HCT116 (cell line): ENCODE measurements around the gene MPC1. TPM values are rescaled to one million over a fixed set of nuclear protein-coding genes. Genes with fewer than 3 reads are reported as not detected.

Experiments used
- ATAC-seq: fragments of 200-7000 bp; cut with Tn5 transposase; 2 replicates; pipeline ENCODE4 v1.9.1; 2020; ENCODE audit warnings: mild to moderate bottlenecking, moderate library complexity
- BruUV-seq: library from RNA; stranded (reverse); fragments of 400-500 nt; replicated peaks from 2 replicates; lab custom pipeline; 2021; lab: Mats Ljungman, UMichigan
- CTCF ChIA-PET: fragments of 300-600 bp; sonication (Branson Sonifier 250); formaldehyde crosslinking; loops from one replicate; lab custom pipeline; 2021; ENCODE audit warnings: antibody characterized with exemption; lab: Charles Lee
- POLR2A ChIA-PET: fragments of 300-600, 350-600 bp; sonication (Branson Sonifier 250); formaldehyde crosslinking; loops from one replicate; lab custom pipeline; 2021; ENCODE audit warnings: antibody characterized with exemption; lab: Charles Lee
- RAD21 ChIA-PET, 2 experiments: fragments of 300-600 bp; sonication (Branson Sonifier 250); formaldehyde crosslinking; loops; one replicate each; lab custom pipeline; 2023; ENCODE audit warnings: low total read pairs in 2 of 2; ENCODE audit not compliant: uncharacterized antibody in 2 of 2, unreplicated experiment in 2 of 2, low non-redundant PET in 1 of 2; lab: Charles Lee
- DNase-seq: peaks from one replicate; pipeline ENCODE4 v3.0.0-alpha.2; 2010; ENCODE audit warnings: low read depth, low spot score
- H2AFZ ChIP-seq: fragments of 200-600 bp; shearing (Covaris generic), sonication (generic); 2 replicates; pipeline ENCODE4 v1.6.1; 2017; ENCODE audit warnings: low read depth, mixed run types, mixed read lengths, antibody characterized with exemption, low read length; ENCODE audit not compliant: poor library complexity, severe bottlenecking
- H3K27ac ChIP-seq: 2 replicates; pipeline ENCODE4 v1.5.1; 2012; ENCODE audit warnings: low read depth, low read length
- H3K27me3 ChIP-seq: fragments of 200-600 bp; sonication (generic); 2 replicates; pipeline ENCODE4 v1.6.1; 2016; ENCODE audit warnings: mixed run types, low read length, mixed read lengths; ENCODE audit not compliant: insufficient read depth
- H3K36me3 ChIP-seq, 2 experiments: fragments of 200-500 bp in 1 of 2; fragments of 200-600 bp in 1 of 2; sonication (Bioruptor generic) in 1 of 2; sonication (generic) in 1 of 2; 2 replicates each; pipeline versions ENCODE4 v1.5.1 to v1.6.1; 2014 to 2016; ENCODE audit warnings: low read length in 2 of 2, inconsistent platforms in 1 of 2, mixed read lengths in 1 of 2, mixed run types in 1 of 2; ENCODE audit not compliant: insufficient read depth in 2 of 2, control insufficient read depth in 1 of 2
- H3K4me1 ChIP-seq, 2 experiments: fragments of 200-600 bp in 1 of 2; sonication (generic) in 1 of 2; 2 replicates each; pipeline versions ENCODE4 v1.5.1 to v1.6.1; 2012 to 2017; ENCODE audit warnings: low read length in 2 of 2, inconsistent platforms in 1 of 2, mild to moderate bottlenecking in 1 of 2, mixed read lengths in 1 of 2, mixed run types in 1 of 2, moderate library complexity in 1 of 2; ENCODE audit not compliant: insufficient read depth in 2 of 2, control insufficient read depth in 1 of 2
- H3K4me2 ChIP-seq: fragments of 200-600 bp; sonication (generic); 2 replicates; pipeline ENCODE4 v1.6.1; 2017; ENCODE audit warnings: mixed run types, low read length, mixed read lengths
- H3K4me3 ChIP-seq, 2 experiments: fragments of 200-600 bp in 1 of 2; sonication (generic) in 1 of 2; replicated peaks in 1 of 2; 2 replicates each; pipeline ENCODE4 v1.5.1; 2011 to 2016; ENCODE audit warnings: low read length in 2 of 2, control low read depth in 1 of 2, low read depth in 1 of 2, mild to moderate bottlenecking in 1 of 2, mixed read lengths in 1 of 2, mixed run types in 1 of 2
- H3K79me2 ChIP-seq: fragments of 200-600 bp; sonication (generic); 2 replicates; pipeline ENCODE4 v1.6.1; 2017; ENCODE audit warnings: mild to moderate bottlenecking, mixed run types, low read length, moderate library complexity, mixed read lengths; ENCODE audit not compliant: insufficient read depth
- H3K9ac ChIP-seq: fragments of 200-600 bp; sonication (generic); 2 replicates; pipeline ENCODE4 v1.6.1; 2016; ENCODE audit warnings: low read length, mixed read lengths
- H3K9me2 ChIP-seq: fragments of 200-600 bp; sonication (generic), shearing (Covaris generic); 2 replicates; pipeline ENCODE4 v1.6.1; 2017; ENCODE audit warnings: mixed run types, mild to moderate bottlenecking, moderate library complexity; ENCODE audit not compliant: insufficient read depth
- H3K9me3 ChIP-seq, 2 experiments: fragments of 200-500 bp in 1 of 2; fragments of 200-600 bp in 1 of 2; sonication (Bioruptor generic) in 1 of 2; sonication (generic) in 1 of 2; 2 replicates each; pipeline ENCODE4 v1.6.1; 2014 to 2017; ENCODE audit warnings: low read length in 2 of 2, mixed read lengths in 2 of 2, inconsistent platforms in 1 of 2, low read depth in 1 of 2, mild to moderate bottlenecking in 1 of 2, mixed run types in 1 of 2, moderate library complexity in 1 of 2; ENCODE audit not compliant: control insufficient read depth in 1 of 2, insufficient read depth in 1 of 2
- H4K20me1 ChIP-seq: fragments of 200-600 bp; sonication (generic), shearing (Covaris generic); 2 replicates; pipeline ENCODE4 v1.6.1; 2017; ENCODE audit warnings: mixed run types, mild to moderate bottlenecking, moderate library complexity; ENCODE audit not compliant: insufficient read depth
- ATF3 ChIP-seq: IDR thresholded peaks from 2 replicates; pipeline ENCODE4 v1.6.1; 2012
- CBX3 ChIP-seq: IDR thresholded peaks from 2 replicates; pipeline ENCODE4 v1.6.1; 2012; ENCODE audit warnings: low read depth
- CEBPB ChIP-seq: IDR thresholded peaks from 2 replicates; pipeline ENCODE4 v1.6.1; 2012; ENCODE audit warnings: low read depth
- CTCF ChIP-seq, 3 experiments: fragments of 200-600 bp in 1 of 3; sonication (generic) in 1 of 3; IDR thresholded peaks in 2 of 3; conservative IDR thresholded peaks in 1 of 3; 2 replicates each; pipeline ENCODE4 v1.5.1; 2012 to 2017; ENCODE audit warnings: low read depth in 2 of 3, low read length in 2 of 3, antibody characterized with exemption in 1 of 3, borderline replicate concordance in 1 of 3, control low read depth in 1 of 3, mild to moderate bottlenecking in 1 of 3, mixed read lengths in 1 of 3, mixed run types in 1 of 3, moderate library complexity in 1 of 3; ENCODE audit not compliant: insufficient read depth in 1 of 3
- EGR1 ChIP-seq: IDR thresholded peaks from 2 replicates; pipeline ENCODE4 v1.6.1; 2012; ENCODE audit warnings: low read depth
- ELF1 ChIP-seq: IDR thresholded peaks from 2 replicates; pipeline ENCODE4 v1.6.1; 2012; ENCODE audit warnings: low read depth, borderline replicate concordance
- EZH2 ChIP-seq: fragments of 200-600 bp; sonication (generic); IDR thresholded peaks from 2 replicates; pipeline ENCODE4 v1.6.1; 2017; ENCODE audit warnings: antibody characterized with exemption, mixed run types
- EZH2phosphoT487 ChIP-seq: fragments of 200-600 bp; IDR thresholded peaks from 2 replicates; pipeline ENCODE4 v1.6.1; 2018; ENCODE audit warnings: antibody characterized with exemption, borderline replicate concordance
- FOSL1 ChIP-seq: IDR thresholded peaks from 2 replicates; pipeline ENCODE4 v1.6.1; 2012; ENCODE audit warnings: low read depth
- JUND ChIP-seq: IDR thresholded peaks from 2 replicates; pipeline ENCODE4 v1.6.1; 2012
- MAX ChIP-seq: IDR thresholded peaks from 2 replicates; pipeline ENCODE4 v1.6.1; 2012
- POLR2A ChIP-seq: IDR thresholded peaks from 2 replicates; pipeline ENCODE4 v1.7.0; 2011; ENCODE audit warnings: borderline replicate concordance; ENCODE audit not compliant: insufficient read depth, insufficient read length; ENCODE audit errors: extremely low read depth
- POLR2AphosphoS5 ChIP-seq: IDR thresholded peaks from 2 replicates; pipeline ENCODE4 v1.6.1; 2011; ENCODE audit warnings: mild to moderate bottlenecking, low read depth, low read length, moderate library complexity
- REST ChIP-seq: IDR thresholded peaks from 2 replicates; pipeline ENCODE4 v1.6.1; 2012; ENCODE audit warnings: low read depth
- SP1 ChIP-seq: IDR thresholded peaks from 2 replicates; pipeline ENCODE4 v1.6.1; 2012; ENCODE audit warnings: low read depth
- SRF ChIP-seq: IDR thresholded peaks from 2 replicates; pipeline ENCODE4 v1.6.1; 2012; ENCODE audit warnings: low read depth
- TCF7L2 ChIP-seq: IDR thresholded peaks from 2 replicates; pipeline ENCODE4 v1.7.0; 2011; ENCODE audit warnings: borderline replicate concordance, inconsistent platforms; ENCODE audit not compliant: insufficient read depth, insufficient read length; ENCODE audit errors: extremely low read depth
- YY1 ChIP-seq: IDR thresholded peaks from 2 replicates; pipeline ENCODE4 v1.6.1; 2011; ENCODE audit warnings: low read length, low read depth, moderate library complexity, mild to moderate bottlenecking; ENCODE audit not compliant: insufficient replicate concordance; ENCODE audit errors: extremely low read depth
- ZFX ChIP-seq: fragments of 450-650 bp; IDR thresholded peaks from 2 replicates; pipeline ENCODE4 v1.6.1; 2017
- ZNF274 ChIP-seq: fragments of 200-500 bp; sonication (Bioruptor generic); IDR thresholded peaks from 2 replicates; pipeline ENCODE4 v1.6.1; 2014; ENCODE audit warnings: mild to moderate bottlenecking, low read depth, low read length, inconsistent platforms
- intact Hi-C: fragments of 100-400 bp; cut with micrococcal nuclease; formaldehyde crosslinking; loops from 2 replicates; pipeline ENCODE4 v1.10.0; 2022
- total RNA-seq: library from RNA; stranded (reverse); gene quantifications from one replicate; pipeline ENCODE4 v1.2.1, GENCODE V29; 2021; ENCODE audit not compliant: unreplicated experiment

Gene MPC1
- total RNA-seq, 1 experiment from 2014 or later = 15.9 TPM

GRCh38 chr6:166381733-166382499, 824 bp downstream of the MPC1 start:
- H3K4me3 ChIP-seq = peak overlapping the region; percentile 69 to 70
- RAD21 ChIA-PET = interaction anchor here in 1 of 2 experiments (0.7 kb wide), 1 partner anchor 86 kb away, joined by 3 read pairs; no protein-coding TSS in a partner anchor
- POLR2A ChIA-PET = no interaction called here
- H2AFZ ChIP-seq = peak overlapping the region; percentile 90
- H3K4me1 ChIP-seq = peaks cover 4 to 17% of the 10 kb centered on the region in 2 experiments; a peak in 3 of 4 replicates
- intact Hi-C loops = loop anchor here (2.0 to 5.0 kb wide), 2 partner anchors 69 to 105 kb away; no protein-coding TSS in a partner anchor
- peak overlapping the region; percentile 100 for H3K4me2 ChIP-seq
- CTCF ChIA-PET = interaction anchor here (0.6 to 1.5 kb wide), 8 partner anchors 10 to 101 kb away, joined by 3 to 8 read pairs (median 4); no protein-coding TSS in a partner anchor
- H3K9me3 ChIP-seq = no peaks in the 10 kb centered on the region
- H3K36me3 ChIP-seq = no peaks in the 10 kb centered on the region
- BruUV-seq = no TSS peak
- DNase-seq = peak; percentile 45
- no peaks in the 10 kb centered on the region for H3K79me2 ChIP-seq
- H4K20me1 ChIP-seq = no peaks in the 10 kb centered on the region
- H3K9me2 ChIP-seq = no peaks in the 10 kb centered on the region
- peak overlapping the region; percentile 59 for H3K9ac ChIP-seq
- peak overlapping the region; percentile 15; the same call in 1 of the 2 replicates for H3K27ac ChIP-seq
- no peaks in the 10 kb centered on the region for H3K27me3 ChIP-seq
- ATAC-seq = peak; percentile 67
- TF ChIP-seq POLR2A (no peak), TCF7L2 (no peak), ZNF274 (no peak), CEBPB (no peak), SP1 (no peak; the same call in 1 of the 2 replicates), CTCF (IDR thresholded peaks at IDR 0.05 in 2 of 3, conservative IDR thresholded peaks at IDR 0.05 in 1 of 3; ENCODE audit: borderline replicate concordance in 1 of 3, insufficient read depth in 1 of 3, low read depth in 2 of 3, low read length in 2 of 3) (peak; percentile 74 to 91 (median 81)), ELF1 (no peak; the same call in 1 of the 2 replicates), EZH2 (no peak), ATF3 (no peak), YY1 (peak; percentile 10), REST (no peak), ZFX (no peak), FOSL1 (no peak; the same call in 1 of the 2 replicates), EZH2phosphoT487 (no peak), POLR2AphosphoS5 (no peak; the same call in 1 of the 2 replicates), JUND (no peak), CBX3 (peak; percentile 86), EGR1 (no peak), SRF (no peak), MAX (peak; percentile 83)
